Measurements from ENCODE around the gene OR10H1.
"Not testable (repeated sequence)": the region's sequence is repeated elsewhere in the genome, so short reads cannot be mapped to it uniquely, and the experiment has no call there.

Gene OR10H1

DNA sequence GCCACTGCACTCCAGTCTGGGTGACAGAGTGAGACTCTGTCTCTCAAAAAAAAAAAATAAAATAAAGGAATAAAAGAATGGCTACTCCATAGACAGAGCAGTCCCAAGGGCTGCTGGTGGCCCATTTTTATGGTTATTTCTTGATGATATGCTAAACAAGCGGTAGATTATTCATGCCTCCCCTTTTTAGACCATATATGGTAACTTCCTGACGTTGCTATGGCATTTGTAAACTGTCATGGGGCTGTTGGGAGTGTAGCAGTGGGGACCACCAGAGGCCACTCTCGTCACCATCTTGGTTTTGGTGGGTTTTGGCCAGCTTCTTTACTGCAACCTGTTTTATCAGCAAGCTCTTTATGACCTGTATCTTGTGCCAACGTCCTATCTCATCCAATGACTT is 24.4 kb upstream of the OR10H1 start:
- H3K4me3 ChIP-seq (ENCODE audit: low read depth, low read length); H3K36me3 ChIP-seq (ENCODE audit: control insufficient read depth, insufficient read depth, low read length); H3K4me1 ChIP-seq (ENCODE audit: control insufficient read depth, insufficient read depth, low read length); H3K9me3 ChIP-seq (ENCODE audit: control insufficient read depth, insufficient read depth, low read length); H3K27me3 ChIP-seq (ENCODE audit: control insufficient read depth, insufficient read depth, low read length); H3K9ac ChIP-seq (ENCODE audit: low read depth, low read length): not testable (repeated sequence)

DNA sequence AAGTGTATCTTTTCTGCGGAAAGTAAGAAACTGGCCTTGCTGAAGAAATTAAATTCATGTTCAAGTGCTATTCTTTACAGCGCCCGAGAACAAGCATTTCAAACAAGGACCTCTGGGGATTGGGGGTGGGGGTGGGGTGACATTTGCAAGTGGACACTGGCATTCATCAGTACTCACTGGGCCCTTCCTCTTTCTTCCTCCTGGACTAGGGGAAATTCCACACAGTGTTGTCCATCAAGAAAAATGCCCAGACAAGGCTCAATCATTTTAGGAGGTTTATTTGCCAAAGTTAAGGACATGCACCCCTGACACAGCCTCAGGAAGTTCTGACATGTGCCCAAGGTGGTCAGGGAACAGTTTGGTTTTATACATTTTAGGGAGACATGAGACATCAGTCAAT is 22.9 kb upstream of the OR10H1 start:
- Histone ChIP-seq H3K9ac (ENCODE audit: low read depth, low read length) (peak overlapping the region; percentile 16), H3K4me3 (ENCODE audit: low read depth, low read length) (no peak overlapping the region), H3K9me3 (ENCODE audit: control insufficient read depth, insufficient read depth, low read length) (no peaks in the 10 kb centered on the region)

DNA sequence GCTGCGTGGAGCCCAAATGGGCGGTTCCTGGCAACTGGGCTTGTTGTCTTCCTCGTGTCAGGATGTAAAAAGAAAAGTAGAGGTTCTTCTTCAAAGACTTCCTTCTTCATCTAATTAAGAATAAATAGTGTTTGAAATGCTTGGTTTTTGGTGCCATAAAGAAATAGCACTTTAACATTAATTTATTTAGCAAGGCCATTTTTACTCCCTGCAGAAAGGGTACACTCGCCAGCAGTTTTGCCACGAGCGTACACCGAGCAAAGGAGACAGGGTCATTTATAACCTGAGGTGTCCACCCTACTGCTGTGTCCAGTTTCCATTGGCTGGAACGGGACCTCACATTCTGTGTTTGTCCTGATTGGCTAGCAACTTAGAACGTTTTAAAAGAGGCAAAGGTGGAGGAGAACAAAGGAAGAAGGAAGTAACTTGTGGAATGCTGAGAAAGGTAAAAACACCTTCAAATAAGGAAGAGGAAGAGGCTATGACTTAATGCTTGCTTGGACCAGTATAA is 21.8 kb upstream of the OR10H1 start:
- Histone ChIP-seq H3K36me3 (ENCODE audit: control insufficient read depth, insufficient read depth, low read length) (no peaks in the 10 kb centered on the region), H3K27me3 (ENCODE audit: control insufficient read depth, insufficient read depth, low read length) (no peaks in the 10 kb centered on the region), H3K4me3 (ENCODE audit: low read depth, low read length) (peak overlapping the region; percentile 73), H3K9me3 (ENCODE audit: control insufficient read depth, insufficient read depth, low read length) (no peaks in the 10 kb centered on the region), H3K9ac (ENCODE audit: low read depth, low read length) (peak overlapping the region; percentile 99), H3K4me1 (ENCODE audit: control insufficient read depth, insufficient read depth, low read length) (peaks cover 9% of the 10 kb centered on the region)

More for the DNA sequence above, 22.9 kb upstream of the OR10H1 start:
- H3K4me1 ChIP-seq (ENCODE audit: control insufficient read depth, insufficient read depth, low read length), result peaks cover 9% of the 10 kb centered on the region
- H3K36me3 ChIP-seq (ENCODE audit: control insufficient read depth, insufficient read depth, low read length), result no peaks in the 10 kb centered on the region
- no peaks in the 10 kb centered on the region for H3K27me3 ChIP-seq (ENCODE audit: control insufficient read depth, insufficient read depth, low read length)

DNA sequence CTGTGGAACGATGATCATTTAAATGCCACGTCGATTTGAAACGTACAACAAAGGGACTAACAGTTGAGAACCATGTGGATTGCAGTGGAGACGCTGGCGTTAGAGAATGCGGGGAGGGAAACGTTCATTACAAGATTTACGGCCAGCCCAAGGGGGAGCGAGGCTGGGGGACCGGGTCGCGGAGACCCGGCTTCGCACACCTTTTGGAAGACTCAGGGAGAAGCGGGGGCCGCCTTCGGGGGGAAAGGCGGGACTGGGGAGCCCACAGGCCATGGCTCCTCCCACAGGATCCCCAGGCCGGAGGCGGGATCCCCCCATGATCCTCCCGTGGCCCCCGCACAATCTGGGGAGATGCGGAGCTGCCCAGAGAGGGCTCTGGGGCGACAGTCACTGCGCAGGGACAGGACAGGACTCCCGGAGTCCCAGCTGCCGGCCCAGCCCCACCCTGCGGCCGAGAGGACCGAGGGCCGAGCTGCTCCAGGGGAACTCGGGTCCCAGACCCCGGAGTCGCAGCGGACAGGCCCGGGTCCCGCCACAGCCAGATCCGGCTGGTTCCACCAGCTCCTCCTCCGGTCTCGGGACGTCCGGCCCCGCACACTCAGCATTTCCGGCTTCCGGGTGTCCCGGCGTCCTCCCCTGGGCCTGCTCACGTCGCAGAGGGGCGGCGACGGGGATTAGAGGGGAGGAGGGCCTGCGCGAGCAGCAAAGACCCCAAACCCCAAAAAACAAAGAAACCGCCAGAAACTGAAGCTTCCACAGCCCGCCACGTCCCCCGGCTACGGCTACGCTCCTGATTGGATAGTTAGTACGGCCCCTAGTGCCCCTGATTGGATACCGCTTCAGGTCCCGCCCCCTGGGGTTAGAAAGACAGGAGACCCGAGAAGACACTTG is 21.1 kb upstream of the OR10H1 start:
- H3K27me3 ChIP-seq (ENCODE audit: control insufficient read depth, insufficient read depth, low read length), result no peaks in the 10 kb centered on the region
- H3K9ac ChIP-seq (ENCODE audit: low read depth, low read length), result peak overlapping the region; percentile 99
- H3K4me1 ChIP-seq (ENCODE audit: control insufficient read depth, insufficient read depth, low read length), result peaks cover 9% of the 10 kb centered on the region
- peak overlapping the region; percentile 73 for H3K4me3 ChIP-seq (ENCODE audit: low read depth, low read length)
- no peaks in the 10 kb centered on the region for H3K9me3 ChIP-seq (ENCODE audit: control insufficient read depth, insufficient read depth, low read length)
- H3K36me3 ChIP-seq (ENCODE audit: control insufficient read depth, insufficient read depth, low read length), result no peaks in the 10 kb centered on the region

DNA sequence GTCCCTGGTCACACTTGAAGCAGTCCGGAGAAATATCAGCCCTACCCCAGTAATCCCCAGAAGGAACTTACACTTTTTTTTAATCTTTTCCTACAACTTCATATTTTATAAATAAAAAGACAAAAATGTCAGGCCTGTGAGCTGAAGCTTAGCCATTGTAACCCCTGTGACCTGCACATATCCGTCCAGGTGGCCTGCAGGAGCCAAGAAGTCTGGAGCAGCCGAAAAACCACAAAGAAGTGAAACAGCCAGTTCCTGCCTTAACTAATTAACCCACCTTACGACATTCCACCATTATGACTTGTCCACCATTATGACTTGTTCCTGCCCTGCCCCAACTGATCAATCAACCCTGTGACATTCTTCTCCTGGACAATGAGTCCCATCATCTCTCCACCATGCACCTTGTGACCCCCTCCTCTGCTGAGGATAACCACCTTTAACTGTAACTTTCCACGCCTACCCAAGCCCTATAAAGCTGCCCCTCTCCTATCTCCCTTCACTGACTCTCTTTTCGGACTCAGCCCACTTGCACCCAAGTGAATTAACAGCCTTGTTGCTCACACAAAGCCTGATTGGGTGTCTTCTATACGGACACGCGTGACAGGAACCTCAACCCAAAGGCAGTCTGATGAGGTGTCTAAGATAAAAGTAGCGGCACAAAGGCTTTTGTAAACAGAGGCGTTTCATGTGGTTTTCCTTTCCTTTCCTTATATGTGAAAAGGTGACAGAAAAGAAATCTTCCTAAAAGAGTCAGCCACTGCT is 20.3 kb upstream of the OR10H1 start:
- not testable (repeated sequence) for H3K4me1 ChIP-seq (ENCODE audit: control insufficient read depth, insufficient read depth, low read length); H3K27me3 ChIP-seq (ENCODE audit: control insufficient read depth, insufficient read depth, low read length); H3K9me3 ChIP-seq (ENCODE audit: control insufficient read depth, insufficient read depth, low read length); H3K36me3 ChIP-seq (ENCODE audit: control insufficient read depth, insufficient read depth, low read length)
- Histone ChIP-seq H3K4me3 (ENCODE audit: low read depth, low read length) (peak overlapping the region; percentile 73), H3K9ac (ENCODE audit: low read depth, low read length) (peak overlapping the region; percentile 99)

DNA sequence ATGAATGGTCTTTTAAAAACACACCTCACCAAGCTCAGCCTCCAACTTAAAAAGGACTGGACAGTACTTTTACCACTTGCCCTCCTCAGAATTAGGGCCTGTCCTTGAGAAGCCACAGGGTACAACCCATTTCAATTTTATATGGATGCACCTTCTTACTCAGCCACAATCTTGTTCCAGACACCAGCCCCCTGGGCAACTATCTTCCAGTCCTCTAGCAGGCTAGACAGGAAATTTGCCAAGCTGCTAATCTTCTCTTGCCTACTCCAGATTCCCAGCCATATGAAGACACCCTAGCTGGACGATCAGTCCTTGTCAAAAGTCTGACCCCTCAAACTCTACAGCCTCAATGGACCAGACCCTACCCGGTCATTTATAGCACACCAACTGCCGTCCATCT is 18.8 kb upstream of the OR10H1 start:
- H3K4me1 ChIP-seq (ENCODE audit: control insufficient read depth, insufficient read depth, low read length); H3K36me3 ChIP-seq (ENCODE audit: control insufficient read depth, insufficient read depth, low read length); H3K9me3 ChIP-seq (ENCODE audit: control insufficient read depth, insufficient read depth, low read length): not testable (repeated sequence)

DNA sequence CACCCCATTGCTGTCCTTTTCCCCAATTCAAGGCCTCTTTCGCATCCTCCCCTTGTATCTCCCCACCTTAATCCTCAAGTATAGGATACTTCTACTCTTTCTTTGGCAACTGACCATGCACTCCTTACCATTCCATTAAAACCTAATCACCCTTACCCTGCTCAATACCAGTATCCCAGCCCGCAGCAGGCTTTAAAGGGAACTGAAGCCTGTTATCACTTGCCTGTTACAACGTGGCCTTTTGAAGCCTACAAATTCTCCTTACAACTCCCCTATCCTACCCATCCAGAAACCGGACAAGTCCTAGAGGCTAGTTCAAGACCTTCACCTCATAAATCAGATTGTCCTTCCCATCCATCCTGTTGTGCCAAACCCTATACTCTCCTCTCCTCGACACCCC is 16.2 kb upstream of the OR10H1 start:
- Histone ChIP-seq H3K27me3 (ENCODE audit: control insufficient read depth, insufficient read depth, low read length) (no peaks in the 10 kb centered on the region), H3K4me3 (ENCODE audit: low read depth, low read length) (no peak overlapping the region), H3K9ac (ENCODE audit: low read depth, low read length) (no peak overlapping the region), H3K9me3 (ENCODE audit: control insufficient read depth, insufficient read depth, low read length) (no peaks in the 10 kb centered on the region), H3K36me3 (ENCODE audit: control insufficient read depth, insufficient read depth, low read length) (no peaks in the 10 kb centered on the region), H3K4me1 (ENCODE audit: control insufficient read depth, insufficient read depth, low read length) (peaks cover 5% of the 10 kb centered on the region)

More for the DNA sequence above, 18.8 kb upstream of the OR10H1 start:
- not testable (repeated sequence) for H3K4me3 ChIP-seq (ENCODE audit: low read depth, low read length); H3K9ac ChIP-seq (ENCODE audit: low read depth, low read length); H3K27me3 ChIP-seq (ENCODE audit: control insufficient read depth, insufficient read depth, low read length)

DNA sequence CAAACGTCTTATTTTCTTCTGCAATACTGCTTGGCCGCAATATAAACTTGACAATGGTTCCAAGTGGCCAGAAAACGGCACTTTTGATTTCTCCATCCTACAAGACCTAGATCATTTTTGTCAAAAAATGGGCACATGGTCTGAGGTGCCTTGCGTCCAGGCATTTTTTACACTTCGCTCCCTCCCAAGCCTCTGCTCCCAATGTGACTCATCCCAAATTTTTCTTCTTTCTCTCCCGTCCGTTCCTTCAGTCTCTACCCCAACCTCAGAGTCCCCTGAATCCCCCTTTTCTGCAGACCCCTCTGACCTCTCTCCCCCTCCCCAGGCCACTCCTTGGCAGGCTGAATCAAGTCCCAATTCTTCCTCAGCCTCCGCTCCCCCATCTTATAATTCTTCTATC is 14.3 kb upstream of the OR10H1 start:
- Histone ChIP-seq H3K4me1 (ENCODE audit: control insufficient read depth, insufficient read depth, low read length) (peaks cover 3% of the 10 kb centered on the region), H3K9ac (ENCODE audit: low read depth, low read length) (no peak overlapping the region), H3K9me3 (ENCODE audit: control insufficient read depth, insufficient read depth, low read length) (no peaks in the 10 kb centered on the region), H3K4me3 (ENCODE audit: low read depth, low read length) (no peak overlapping the region), H3K36me3 (ENCODE audit: control insufficient read depth, insufficient read depth, low read length) (no peaks in the 10 kb centered on the region), H3K27me3 (ENCODE audit: control insufficient read depth, insufficient read depth, low read length) (no peaks in the 10 kb centered on the region)

DNA sequence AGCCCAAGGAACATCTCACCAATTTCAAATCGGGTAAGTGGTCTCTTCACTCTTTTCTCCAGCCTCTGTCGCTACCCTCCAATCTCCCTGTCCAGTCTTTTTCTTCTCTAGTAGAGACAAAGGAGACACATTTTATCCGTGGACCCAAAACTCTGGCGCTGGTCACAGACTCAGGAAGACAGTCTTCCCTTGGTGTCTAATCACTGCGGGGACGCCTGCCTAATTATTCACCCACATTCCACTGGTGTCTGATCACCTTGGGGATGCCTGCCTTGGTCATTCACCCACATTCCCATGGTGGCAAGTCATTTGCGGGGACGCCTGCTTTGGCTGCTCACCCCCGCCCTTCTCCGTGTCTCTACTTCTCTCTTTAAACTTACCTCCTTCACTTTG is 13.8 kb upstream of the OR10H1 start:
- H3K4me1 ChIP-seq (ENCODE audit: control insufficient read depth, insufficient read depth, low read length), result peaks cover 3% of the 10 kb centered on the region

DNA sequence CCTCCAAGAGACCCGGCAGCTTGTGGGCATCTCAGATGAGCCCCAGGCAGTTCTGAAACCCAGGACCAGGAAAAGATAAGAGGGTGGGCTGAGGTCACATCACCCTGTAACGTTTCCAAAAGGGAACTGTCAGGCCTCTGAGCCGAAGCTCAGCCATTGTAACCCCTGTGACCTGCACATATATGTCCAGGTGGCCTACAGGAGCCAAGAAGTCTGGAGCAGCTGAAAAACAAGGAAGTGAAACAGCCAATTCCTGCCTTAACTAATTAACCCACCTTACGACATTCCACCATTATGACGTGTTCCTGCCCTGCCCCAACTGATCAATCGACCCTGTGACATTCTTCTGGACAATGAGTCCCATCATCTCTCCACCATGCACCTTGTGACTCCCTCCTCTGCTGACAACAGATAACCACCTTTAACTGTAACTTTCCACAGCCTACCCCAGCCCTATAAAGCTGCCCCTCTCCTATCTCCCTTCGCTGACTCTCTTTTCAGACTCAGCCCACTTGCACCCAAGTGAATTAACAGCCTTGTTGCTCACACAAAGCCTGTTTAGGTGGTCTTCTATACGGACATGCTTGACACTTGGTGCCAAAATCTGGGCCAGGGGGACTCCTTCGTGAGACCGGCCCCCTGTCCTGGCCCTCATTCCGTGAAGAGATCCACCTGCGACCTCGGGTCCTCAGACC is 13.3 kb upstream of the OR10H1 start:
- H3K9ac ChIP-seq (ENCODE audit: low read depth, low read length); H3K4me3 ChIP-seq (ENCODE audit: low read depth, low read length); H3K9me3 ChIP-seq (ENCODE audit: control insufficient read depth, insufficient read depth, low read length): not testable (repeated sequence)

More for the DNA sequence above, 13.8 kb upstream of the OR10H1 start:
- H3K9me3 ChIP-seq (ENCODE audit: control insufficient read depth, insufficient read depth, low read length), result no peaks in the 10 kb centered on the region
- no peak overlapping the region for H3K4me3 ChIP-seq (ENCODE audit: low read depth, low read length)
- no peaks in the 10 kb centered on the region for H3K27me3 ChIP-seq (ENCODE audit: control insufficient read depth, insufficient read depth, low read length)
- no peaks in the 10 kb centered on the region for H3K36me3 ChIP-seq (ENCODE audit: control insufficient read depth, insufficient read depth, low read length)
- no peak overlapping the region for H3K9ac ChIP-seq (ENCODE audit: low read depth, low read length)

DNA sequence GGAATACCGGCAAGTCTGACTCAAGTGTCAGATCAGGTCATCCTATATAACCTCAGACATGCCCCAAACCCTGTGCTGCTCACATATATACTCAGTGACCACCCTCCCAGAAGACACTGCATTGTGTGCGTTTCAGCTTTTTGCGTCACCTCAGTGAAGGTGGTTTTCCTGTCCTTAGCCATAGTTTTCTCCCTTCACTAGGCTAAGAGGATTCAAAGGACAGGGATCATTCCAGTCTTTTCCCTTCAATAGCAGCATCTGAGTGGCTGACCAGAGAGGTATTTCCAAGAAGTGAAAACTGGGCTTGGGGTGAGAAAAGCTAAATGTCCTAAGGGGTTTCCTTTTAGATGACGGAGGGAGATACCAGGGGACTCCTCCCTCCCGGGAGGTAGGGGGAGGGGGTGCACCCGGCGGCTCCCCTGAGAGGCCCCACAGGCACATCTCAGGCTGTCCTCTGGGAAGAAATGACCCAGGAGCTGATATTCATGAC is 12.7 kb upstream of the OR10H1 start:
- H3K4me3 ChIP-seq (ENCODE audit: low read depth, low read length), result no peak overlapping the region
- H3K9me3 ChIP-seq (ENCODE audit: control insufficient read depth, insufficient read depth, low read length), result no peaks in the 10 kb centered on the region
- peaks cover 3% of the 10 kb centered on the region for H3K4me1 ChIP-seq (ENCODE audit: control insufficient read depth, insufficient read depth, low read length)
- H3K36me3 ChIP-seq (ENCODE audit: control insufficient read depth, insufficient read depth, low read length), result no peaks in the 10 kb centered on the region
- H3K27me3 ChIP-seq (ENCODE audit: control insufficient read depth, insufficient read depth, low read length), result no peaks in the 10 kb centered on the region
- no peak overlapping the region for H3K9ac ChIP-seq (ENCODE audit: low read depth, low read length)

More for the DNA sequence above, 13.3 kb upstream of the OR10H1 start:
- H3K4me1 ChIP-seq (ENCODE audit: control insufficient read depth, insufficient read depth, low read length); H3K27me3 ChIP-seq (ENCODE audit: control insufficient read depth, insufficient read depth, low read length); H3K36me3 ChIP-seq (ENCODE audit: control insufficient read depth, insufficient read depth, low read length): not testable (repeated sequence)
